Pons (tissue), 1 donor: ENCODE measurements around the gene SCIMP.
"Not testable (repeated sequence)": the region's sequence is repeated elsewhere in the genome, so short reads cannot be mapped to it uniquely, and the experiment has no call there.

Experiments
- DNase-seq: peaks from one replicate; pipeline ENCODE4 v3.0.0-alpha.2; 2016; ENCODE audit warnings: low spot score

SCIMP gene

GRCh38 chr17:5237541-5238016 lies 2.9 kb upstream of the SCIMP start:
- peak; percentile 54 for DNase-seq

- no peak for DNase-seq
Observed at GRCh38 chr17:5236938-5237540, 2.4 kb upstream of the SCIMP start.

GRCh38 chr17:5233492-5233891 lies 1.2 kb downstream of the SCIMP start:
- not testable (repeated sequence) for DNase-seq

- DNase-seq: no peak
Observed at GRCh38 chr17:5226940-5227878, 7.5 kb downstream of the SCIMP start.

GRCh38 chr17:5225668-5226457 lies 8.8 kb downstream of the SCIMP start:
- peak; percentile 41 for DNase-seq

- not testable (repeated sequence) for DNase-seq
Observed at GRCh38 chr17:5221912-5222311, 12.7 kb downstream of the SCIMP start.

GRCh38 chr17:5220074-5220473 lies 14.6 kb downstream of the SCIMP start:
- no peak for DNase-seq

- no peak for DNase-seq
Observed at GRCh38 chr17:5219536-5219935, 15.1 kb downstream of the SCIMP start.

- DNase-seq: not testable (repeated sequence)
Observed at GRCh38 chr17:5217562-5217961, 17.1 kb downstream of the SCIMP start.

GRCh38 chr17:5211458-5211857 lies 23.2 kb downstream of the SCIMP start:
- DNase-seq: no peak

- DNase-seq: no peak
Observed at GRCh38 chr17:5210614-5211252, 23.9 kb downstream of the SCIMP start.

GRCh38 chr17:5210091-5210490 lies 24.6 kb downstream of the SCIMP start:
- no peak for DNase-seq

- no peak for DNase-seq
Observed at GRCh38 chr17:5209396-5209795, 25.3 kb downstream of the SCIMP start.

GRCh38 chr17:5203908-5204294 lies 30.8 kb downstream of the SCIMP start:
- DNase-seq: no peak

- no peak for DNase-seq
Observed at GRCh38 chr17:5203178-5203907, 31.3 kb downstream of the SCIMP start.

GRCh38 chr17:5201011-5201410 lies 33.6 kb downstream of the SCIMP start:
- DNase-seq: no peak

- no peak for DNase-seq
Observed at GRCh38 chr17:5200360-5200759, 34.3 kb downstream of the SCIMP start.

GRCh38 chr17:5198472-5198871 lies 36.2 kb downstream of the SCIMP start:
- DNase-seq: no peak

GRCh38 chr17:5194346-5194745 lies 40.3 kb downstream of the SCIMP start:
- DNase-seq: no peak

GRCh38 chr17:5191541-5192417 lies 42.9 kb downstream of the SCIMP start, which contains the start of gene ZNF594:
ZNF594 (minus strand) TSS chr17:5191868; CDS start chr17:5184256, 7,612 bp downstream.
- peak; percentile 88 for DNase-seq
